ENCODE results near the gene TFF2.

The TFF2 gene

GRCh38 chr21:42317826-42318746 is 32.7 kb downstream of the TFF2 start:
- no peak for DNase-seq

- DNase-seq: no peak
Observed at GRCh38 chr21:42317341-42317741, 33.5 kb downstream of the TFF2 start.

- no peak for DNase-seq
Observed at GRCh38 chr21:42316891-42317290, 33.9 kb downstream of the TFF2 start.

- DNase-seq: no peak
Observed at GRCh38 chr21:42315296-42315891, 35.4 kb downstream of the TFF2 start, which contains the start of gene TFF3. Gene TFF3 (minus strand): TSS chr21:42315409. CDS start chr21:42315374, 35 bp downstream.

GRCh38 chr21:42314616-42315295 is 36.0 kb downstream of the TFF2 start:
- no peak for DNase-seq

GRCh38 chr21:42313501-42313969 is 37.3 kb downstream of the TFF2 start:
- DNase-seq: no peak

- DNase-seq: no peak
Observed at GRCh38 chr21:42312626-42313104, 38.1 kb downstream of the TFF2 start.

GRCh38 chr21:42311816-42312625 is 38.8 kb downstream of the TFF2 start:
- no peak for DNase-seq

GRCh38 chr21:42311160-42311559 is 39.6 kb downstream of the TFF2 start:
- no peak for DNase-seq

GRCh38 chr21:42310411-42311001 is 40.3 kb downstream of the TFF2 start:
- no peak for DNase-seq

GRCh38 chr21:42309753-42310213 is 41.0 kb downstream of the TFF2 start:
- no peak for DNase-seq

- no peak for DNase-seq
Observed at GRCh38 chr21:42308914-42309752, 41.7 kb downstream of the TFF2 start.

GRCh38 chr21:42308161-42308913 is 42.5 kb downstream of the TFF2 start:
- no peak for DNase-seq

GRCh38 chr21:42307106-42307505 is 43.7 kb downstream of the TFF2 start:
- DNase-seq: no peak

GRCh38 chr21:42306366-42307035 is 44.3 kb downstream of the TFF2 start:
- no peak for DNase-seq

- no peak for DNase-seq
Observed at GRCh38 chr21:42305707-42306147, 45.1 kb downstream of the TFF2 start.

- DNase-seq: no peak
Observed at GRCh38 chr21:42304556-42305454, 46.0 kb downstream of the TFF2 start.

- DNase-seq: no peak
Observed at GRCh38 chr21:42303443-42303842, 47.4 kb downstream of the TFF2 start.
